Mesodermal cell (in vitro differentiated cells): Measurements from ENCODE around the gene DNAH6.

ENCODE experiments used
- H3K27ac ChIP-seq: 2 replicates; pipeline ENCODE4 v1.7.0; 2013; ENCODE audit warnings: mild to moderate bottlenecking, low read depth, low read length, moderate library complexity; ENCODE audit not compliant: severe bottlenecking
- H3K36me3 ChIP-seq: 2 replicates; pipeline ENCODE4 v1.7.1; 2013; ENCODE audit warnings: mild to moderate bottlenecking, low read length, moderate library complexity; ENCODE audit not compliant: control insufficient read depth, insufficient read depth
- H3K4me1 ChIP-seq: one replicate; pipeline ENCODE4 v1.7.1; 2013; ENCODE audit warnings: mild to moderate bottlenecking, low read length; ENCODE audit not compliant: insufficient read depth, control insufficient read depth, poor library complexity, severe bottlenecking
- H3K4me3 ChIP-seq: 2 replicates; pipeline ENCODE4 v1.7.0; 2013; ENCODE audit warnings: low read length, control low read depth, mild to moderate bottlenecking; ENCODE audit not compliant: insufficient read depth, poor library complexity, severe bottlenecking; ENCODE audit errors: extremely low read depth
- H3K9me3 ChIP-seq: 2 replicates; pipeline ENCODE4 v1.7.1; 2013; ENCODE audit warnings: mild to moderate bottlenecking, low read length, moderate library complexity; ENCODE audit not compliant: control insufficient read depth
- WGBS, 2 experiments: methylation state at CpG; one replicate each; pipeline ENCODE4 v1.1.5; 2013; ENCODE audit warnings: missing lambda C conversion rate in 2 of 2; ENCODE audit not compliant: insufficient coverage in 2 of 2; 5-methylcytosine and 5-hydroxymethylcytosine counted together

The DNAH6 gene

DNA sequence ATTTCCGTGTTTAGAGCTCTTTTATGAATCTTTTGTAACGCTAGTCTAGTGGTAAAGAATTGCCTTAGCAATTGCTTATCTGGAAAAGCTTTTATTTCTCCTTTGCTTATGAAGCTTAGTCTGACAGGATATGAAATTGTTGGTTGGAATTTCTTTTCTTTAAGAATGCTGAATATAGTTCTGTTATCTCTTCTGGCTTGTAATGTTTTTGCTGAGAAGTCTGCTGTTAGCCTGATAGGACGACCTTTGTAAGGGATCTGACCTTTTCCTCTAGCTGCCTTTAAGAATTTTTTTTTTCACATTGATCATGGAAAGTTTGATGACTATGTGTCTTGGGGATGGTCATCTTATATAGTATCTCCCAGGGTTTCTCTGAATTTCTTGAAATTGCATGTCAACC is 263.5 kb downstream of the DNAH6 start:
- Histone ChIP-seq H3K36me3 (no peaks in the 10 kb centered on the region), H3K4me1 (no peaks in the 10 kb centered on the region), H3K9me3 (no peaks in the 10 kb centered on the region), H3K4me3 (no peak overlapping the region), H3K27ac (no peak overlapping the region)
- 94 to 100% methylated on average over 2 of the region's 3 CpGs for WGBS, 2 experiments

DNA sequence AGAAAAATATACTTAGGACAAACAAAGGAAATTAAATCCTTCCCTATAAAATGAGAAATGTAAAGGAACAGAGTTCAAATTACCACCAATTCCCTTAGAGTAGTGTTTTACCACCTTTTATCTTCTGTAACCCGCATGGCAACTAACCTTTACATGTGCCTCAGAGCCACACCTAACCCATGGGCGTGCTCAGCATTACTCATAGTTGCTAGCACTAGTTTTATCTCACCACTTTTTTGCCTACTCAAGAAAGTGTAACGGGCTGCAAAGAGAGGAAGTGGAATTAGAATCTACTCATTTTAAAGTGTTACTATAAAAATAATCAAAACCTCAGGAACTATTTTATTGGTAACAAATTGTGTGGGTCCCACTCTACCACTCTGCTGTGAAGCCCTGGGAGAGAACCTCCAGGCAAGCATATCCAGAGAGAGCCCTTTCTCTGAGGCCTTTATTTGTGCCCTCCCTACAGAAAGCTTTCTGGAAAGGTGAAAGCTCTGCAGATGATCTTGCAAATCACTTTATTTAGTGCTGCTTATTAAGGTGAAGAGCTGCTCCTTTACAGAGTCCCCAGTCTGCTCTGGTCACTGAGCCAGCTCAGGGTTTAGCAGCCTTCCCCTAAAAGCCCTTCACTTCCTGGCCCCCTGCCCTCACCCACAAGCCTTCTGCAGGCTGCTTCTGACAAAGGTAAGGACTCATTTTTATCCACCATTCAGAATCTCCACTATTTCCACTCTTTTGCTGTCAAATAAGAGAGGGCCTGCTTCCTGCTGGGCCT is 265.8 kb downstream of the DNAH6 start:
- Histone ChIP-seq H3K9me3 (no peaks in the 10 kb centered on the region), H3K4me3 (no peak overlapping the region), H3K4me1 (no peaks in the 10 kb centered on the region), H3K36me3 (no peaks in the 10 kb centered on the region), H3K27ac (no peak overlapping the region)
- WGBS, 2 experiments: 100% methylated on average over 1 to 2 of the region's 3 CpGs

DNA sequence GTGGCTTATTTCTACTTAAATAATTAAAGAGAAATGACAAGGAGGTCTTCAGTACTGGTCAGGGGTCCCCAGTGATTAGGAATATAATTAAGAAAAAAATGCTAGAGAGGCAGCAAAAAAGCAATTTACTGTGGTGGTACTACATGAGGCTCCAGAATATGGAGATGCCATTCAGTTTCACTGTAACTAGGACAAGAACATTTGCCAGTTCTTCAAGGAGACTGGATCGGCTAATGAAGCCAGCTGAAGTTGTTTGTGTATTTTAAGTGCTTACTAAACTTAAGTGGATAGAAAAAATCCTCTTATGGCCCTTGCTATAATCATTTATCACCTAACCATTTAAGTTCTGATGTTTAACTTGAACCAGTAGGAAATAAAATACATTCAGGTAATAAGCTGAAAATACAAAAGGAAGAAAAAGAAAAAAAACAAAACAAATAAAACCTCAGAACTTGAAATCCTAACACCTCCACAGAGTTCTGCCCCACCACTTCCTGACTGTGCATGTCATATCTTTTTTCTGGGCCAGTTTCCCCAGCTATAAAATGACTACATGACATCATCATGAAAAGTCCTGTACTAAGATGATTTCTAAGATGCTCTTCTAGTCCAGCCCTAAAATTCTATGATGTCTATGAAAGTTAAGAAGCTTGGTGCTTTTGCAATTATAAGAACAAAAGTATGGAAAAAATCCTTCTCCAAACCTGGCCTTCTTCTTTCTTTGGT is 266.6 kb downstream of the DNAH6 start:
- no peaks in the 10 kb centered on the region for H3K9me3 ChIP-seq
- H3K4me1 ChIP-seq: no peaks in the 10 kb centered on the region
- no peaks in the 10 kb centered on the region for H3K36me3 ChIP-seq
- H3K27ac ChIP-seq: no peak overlapping the region
- no peak overlapping the region for H3K4me3 ChIP-seq
- WGBS, 2 experiments: no CpG with 5 or more reads among the region's 1 CpG

DNA sequence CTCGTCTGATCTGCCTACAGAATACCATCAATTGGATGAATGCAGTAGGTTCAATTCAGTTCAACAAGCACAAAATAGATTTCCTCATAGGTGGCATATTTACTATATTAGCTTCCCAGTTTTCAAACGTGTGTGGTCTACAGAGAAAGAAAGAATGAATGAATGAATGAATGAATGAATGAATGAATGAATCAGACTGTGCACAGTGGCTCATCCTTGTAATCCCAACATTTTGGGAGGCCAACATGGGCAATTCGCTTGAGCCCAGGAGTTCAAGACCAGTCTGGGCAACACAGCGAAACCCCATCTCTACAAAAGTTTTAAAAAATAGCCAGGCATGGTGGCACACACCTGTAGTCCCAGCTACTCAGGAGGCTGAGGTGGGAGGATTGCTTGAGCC is 269.7 kb downstream of the DNAH6 start:
- 83 to 90% methylated on average over 2 to 3 of the region's 4 CpGs for WGBS, 2 experiments
- no peaks in the 10 kb centered on the region for H3K36me3 ChIP-seq
- H3K27ac ChIP-seq: no peak overlapping the region
- no peak overlapping the region for H3K4me3 ChIP-seq
- no peaks in the 10 kb centered on the region for H3K4me1 ChIP-seq
- H3K9me3 ChIP-seq: no peaks in the 10 kb centered on the region

DNA sequence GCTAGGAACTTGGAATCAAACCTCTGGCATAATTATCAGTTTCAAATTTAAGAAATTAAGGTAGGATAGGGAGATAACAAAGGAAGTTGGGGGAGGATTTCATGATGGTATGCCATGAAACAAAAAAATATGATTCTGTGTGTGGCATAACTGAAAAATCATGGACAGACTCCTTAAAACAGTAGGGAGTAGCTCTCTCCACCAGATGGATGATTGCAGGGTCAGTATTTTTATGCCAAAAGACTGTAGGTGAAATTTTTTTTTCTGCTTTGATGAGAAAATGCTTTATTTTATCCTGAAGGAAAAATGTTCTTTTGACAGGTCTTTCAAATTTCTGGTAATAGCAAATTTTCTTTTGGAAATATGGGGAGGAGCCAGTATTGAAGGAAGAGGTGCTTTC is 270.3 kb downstream of the DNAH6 start:
- Histone ChIP-seq H3K36me3 (no peaks in the 10 kb centered on the region), H3K9me3 (no peaks in the 10 kb centered on the region), H3K27ac (no peak overlapping the region), H3K4me3 (no peak overlapping the region), H3K4me1 (no peaks in the 10 kb centered on the region)

DNA sequence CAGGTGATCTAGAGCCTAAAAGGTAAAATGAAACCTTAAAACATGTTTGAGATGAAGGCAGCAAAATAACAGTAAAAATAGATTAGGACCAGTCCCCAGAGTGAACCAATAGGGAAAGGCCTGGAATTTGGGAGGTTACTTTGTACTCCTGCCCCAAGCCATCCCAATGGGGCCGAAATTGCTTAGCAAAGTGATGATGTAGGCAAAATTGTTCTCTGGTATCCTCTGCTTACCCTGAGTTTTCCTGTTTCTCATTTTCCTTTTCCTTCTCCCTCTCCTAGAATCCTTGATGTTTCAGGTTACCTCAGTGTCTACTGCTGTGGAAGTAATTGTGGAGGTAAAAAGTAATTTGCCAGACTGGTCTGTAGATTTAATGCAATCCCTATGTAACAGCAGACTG is 271.7 kb downstream of the DNAH6 start:
- Histone ChIP-seq H3K36me3 (no peaks in the 10 kb centered on the region), H3K4me1 (no peaks in the 10 kb centered on the region), H3K9me3 (no peaks in the 10 kb centered on the region), H3K4me3 (no peak overlapping the region), H3K27ac (no peak overlapping the region)
- WGBS, 2 experiments: no CpG with 5 or more reads among the region's 1 CpG

DNA sequence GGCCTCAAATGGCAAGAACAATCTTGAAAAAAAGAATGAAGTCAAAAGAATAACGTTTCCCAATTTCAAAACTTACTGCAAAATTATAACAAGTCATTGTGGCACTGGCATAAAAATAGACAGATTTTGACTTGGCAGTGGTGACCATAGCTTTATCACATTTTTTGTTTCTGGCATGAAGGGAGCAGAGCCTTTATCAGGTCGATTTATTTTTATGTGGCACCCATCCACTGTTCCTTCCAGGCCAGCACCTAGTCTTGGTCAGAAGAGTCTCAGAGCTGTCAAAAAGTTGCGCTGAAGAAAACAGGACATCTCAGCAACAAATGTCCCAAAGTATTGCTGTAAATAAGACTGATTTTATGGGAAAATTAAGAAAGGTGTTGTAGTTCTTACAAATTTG is 272.2 kb downstream of the DNAH6 start:
- H3K9me3 ChIP-seq: no peaks in the 10 kb centered on the region
- no peaks in the 10 kb centered on the region for H3K4me1 ChIP-seq
- no peaks in the 10 kb centered on the region for H3K36me3 ChIP-seq
- no peak overlapping the region for H3K27ac ChIP-seq
- WGBS, 2 experiments: 86 to 100% methylated on average over 1 to 2 of the region's 3 CpGs
- no peak overlapping the region for H3K4me3 ChIP-seq

DNA sequence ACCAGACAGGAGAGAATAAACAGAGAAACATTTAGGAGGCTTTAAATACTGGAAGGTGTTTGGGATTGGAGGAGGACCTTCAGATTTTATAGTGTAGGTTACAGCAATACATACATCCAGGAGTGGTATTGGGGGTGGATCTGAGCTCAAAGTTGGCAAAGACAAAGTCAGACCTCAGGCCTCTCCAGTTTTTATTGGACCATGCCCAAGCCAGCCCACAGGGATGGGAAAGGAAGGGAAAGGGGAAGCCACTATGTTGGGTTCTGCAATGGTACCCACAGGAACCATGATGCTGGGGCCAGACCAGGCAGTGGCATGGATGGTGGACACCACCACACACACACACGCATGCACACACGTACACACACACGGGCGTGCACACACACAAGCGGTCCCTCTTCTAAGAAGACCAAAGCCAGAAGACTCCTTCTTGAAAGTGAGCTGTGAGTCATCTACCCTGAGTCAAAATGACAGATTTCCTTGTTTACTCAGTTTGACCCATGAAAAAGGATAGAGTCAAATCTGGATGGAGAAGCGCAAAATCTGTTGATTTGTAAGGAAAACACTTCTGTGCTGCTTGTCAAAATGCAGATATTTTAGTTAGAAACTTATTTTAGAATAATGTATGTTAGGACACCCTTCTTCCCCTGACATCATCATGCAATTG is 276.7 kb downstream of the DNAH6 start:
- no peaks in the 10 kb centered on the region for H3K4me1 ChIP-seq
- H3K36me3 ChIP-seq: no peaks in the 10 kb centered on the region
- no peak overlapping the region for H3K4me3 ChIP-seq
- WGBS, 2 experiments: 97% methylated on average over 5 of the region's 6 CpGs; no CpG with 5 or more reads in 1 of the 2 experiments
- no peaks in the 10 kb centered on the region for H3K9me3 ChIP-seq
- no peak overlapping the region for H3K27ac ChIP-seq

DNA sequence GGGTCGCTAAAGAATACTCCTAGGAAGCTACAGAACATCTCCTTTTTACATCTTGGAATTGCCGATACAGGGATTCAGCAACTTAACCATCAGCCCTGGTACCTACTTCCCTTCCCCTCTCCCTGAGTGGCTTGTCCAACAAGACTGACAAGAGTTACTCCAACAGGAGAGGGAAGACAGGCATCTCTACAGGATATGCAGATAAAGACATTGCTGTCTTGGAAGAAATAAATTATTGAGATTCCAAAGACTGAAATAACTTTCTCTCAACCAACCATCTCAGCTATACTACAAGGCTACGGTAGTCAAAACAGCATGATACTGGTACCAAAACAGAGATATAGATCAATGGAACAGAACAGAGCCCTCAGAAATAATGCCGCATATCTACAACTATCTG is 277.3 kb downstream of the DNAH6 start:
- H3K27ac ChIP-seq: no peak overlapping the region
- H3K4me3 ChIP-seq: no peak overlapping the region
- no peaks in the 10 kb centered on the region for H3K4me1 ChIP-seq
- H3K9me3 ChIP-seq: no peaks in the 10 kb centered on the region
- 85 to 100% methylated on average over 2 of the region's 4 CpGs for WGBS, 2 experiments
- H3K36me3 ChIP-seq: no peaks in the 10 kb centered on the region

DNA sequence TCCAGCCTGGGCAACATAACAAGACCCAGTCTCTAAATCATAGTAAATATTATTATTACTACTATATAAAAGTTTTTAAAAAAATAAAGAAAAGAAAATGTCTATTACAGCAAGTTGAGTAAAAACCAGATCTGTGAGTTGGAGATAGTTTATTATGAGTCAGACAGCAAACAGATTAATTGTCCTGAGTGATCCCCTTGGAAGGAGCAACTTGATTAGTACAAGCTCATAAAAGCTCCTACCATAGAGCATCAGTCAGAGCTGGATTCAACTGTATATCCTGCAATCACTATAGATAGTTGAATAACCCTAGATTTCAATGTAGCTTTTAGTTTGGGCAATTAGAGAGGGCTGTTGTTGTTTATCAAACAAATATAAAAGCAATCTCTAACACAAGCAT is 280.5 kb downstream of the DNAH6 start:
- Histone ChIP-seq H3K36me3 (no peaks in the 10 kb centered on the region), H3K4me3 (no peak overlapping the region), H3K9me3 (no peaks in the 10 kb centered on the region), H3K27ac (no peak overlapping the region), H3K4me1 (no peaks in the 10 kb centered on the region)

DNA sequence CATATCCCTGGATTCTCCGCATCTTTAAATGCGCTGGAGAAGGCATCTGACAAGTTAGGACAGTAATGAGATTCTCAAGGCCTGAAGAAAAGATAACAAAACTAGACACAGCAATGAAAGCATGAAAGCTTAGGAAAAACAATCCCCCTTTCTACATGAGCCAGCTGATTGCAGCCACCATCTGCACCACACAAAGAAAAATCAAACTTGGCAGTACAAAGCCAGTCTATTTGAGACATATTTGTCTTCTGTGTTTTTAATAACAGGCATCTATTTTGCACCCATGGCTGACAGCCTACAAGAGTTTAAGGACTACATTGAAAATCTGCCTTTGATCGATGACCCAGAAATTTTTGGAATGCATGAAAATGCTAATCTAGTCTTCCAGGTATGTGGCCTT is 281.0 kb downstream of the DNAH6 start:
- WGBS, 2 experiments: no CpG with 5 or more reads among the region's 3 CpGs
- Histone ChIP-seq H3K4me1 (no peaks in the 10 kb centered on the region), H3K9me3 (no peaks in the 10 kb centered on the region), H3K4me3 (no peak overlapping the region), H3K27ac (no peak overlapping the region), H3K36me3 (no peaks in the 10 kb centered on the region)
